Upper lobe of left lung (tissue), 4 donors: ENCODE results near the gene SF3B1.

ENCODE experiments used
- POLR2A ChIP-seq, 4 donors: fragments of 450-650 bp; IDR thresholded peaks; one replicate each; pipeline ENCODE4 v1.5.1; 2016 to 2017; ENCODE audit warnings: antibody characterized with exemption in 4 of 4, mild to moderate bottlenecking in 2 of 4
- POLR2AphosphoS5 ChIP-seq, 2 donors: sonication (generic); formaldehyde crosslinking; IDR thresholded peaks; one replicate each; pipeline ENCODE4 v1.5.1; 2017; ENCODE audit warnings: antibody characterized with exemption in 2 of 2
- TF ChIP-seq, protein P1 (sequence below), 6 experiments: fragments of 450-650 bp in 4 of 6; fragments of 200-600 bp in 2 of 6; sonication (generic) in 2 of 6; IDR thresholded peaks; one replicate each; pipeline ENCODE4 v1.5.1; 2016 to 2019; ENCODE audit warnings: antibody characterized with exemption in 6 of 6

DNA sequence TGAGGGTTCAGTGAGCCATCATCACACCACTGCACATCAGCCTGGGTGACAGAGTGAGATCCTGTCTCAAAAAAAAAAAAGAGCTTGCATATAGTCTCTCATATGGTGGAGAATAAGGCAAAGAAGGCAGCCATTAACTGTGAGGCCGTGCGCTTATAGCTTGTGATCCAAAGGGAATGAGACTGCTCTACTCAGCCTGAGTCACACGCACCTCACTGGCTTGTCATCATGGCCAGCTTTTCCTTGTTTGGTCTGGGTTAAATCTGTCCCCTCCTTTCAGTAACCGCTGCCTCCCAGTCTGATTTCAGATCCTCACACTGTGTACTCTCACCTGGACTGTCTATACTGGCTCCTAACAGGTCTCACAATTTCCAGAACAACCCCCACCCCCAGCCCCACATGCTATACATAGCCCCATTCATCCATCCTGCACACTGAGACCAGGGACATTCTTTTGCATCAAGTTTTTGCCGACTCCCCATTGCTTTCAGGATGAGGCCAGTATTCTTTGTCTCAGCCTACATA is 88.9 kb downstream of the SF3B1 start:
- TF ChIP-seq POLR2A (IDR thresholded peaks at IDR 0.05): no peak
- TF ChIP-seq, protein P1, sequence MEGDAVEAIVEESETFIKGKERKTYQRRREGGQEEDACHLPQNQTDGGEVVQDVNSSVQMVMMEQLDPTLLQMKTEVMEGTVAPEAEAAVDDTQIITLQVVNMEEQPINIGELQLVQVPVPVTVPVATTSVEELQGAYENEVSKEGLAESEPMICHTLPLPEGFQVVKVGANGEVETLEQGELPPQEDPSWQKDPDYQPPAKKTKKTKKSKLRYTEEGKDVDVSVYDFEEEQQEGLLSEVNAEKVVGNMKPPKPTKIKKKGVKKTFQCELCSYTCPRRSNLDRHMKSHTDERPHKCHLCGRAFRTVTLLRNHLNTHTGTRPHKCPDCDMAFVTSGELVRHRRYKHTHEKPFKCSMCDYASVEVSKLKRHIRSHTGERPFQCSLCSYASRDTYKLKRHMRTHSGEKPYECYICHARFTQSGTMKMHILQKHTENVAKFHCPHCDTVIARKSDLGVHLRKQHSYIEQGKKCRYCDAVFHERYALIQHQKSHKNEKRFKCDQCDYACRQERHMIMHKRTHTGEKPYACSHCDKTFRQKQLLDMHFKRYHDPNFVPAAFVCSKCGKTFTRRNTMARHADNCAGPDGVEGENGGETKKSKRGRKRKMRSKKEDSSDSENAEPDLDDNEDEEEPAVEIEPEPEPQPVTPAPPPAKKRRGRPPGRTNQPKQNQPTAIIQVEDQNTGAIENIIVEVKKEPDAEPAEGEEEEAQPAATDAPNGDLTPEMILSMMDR (IDR thresholded peaks at IDR 0.05): no peak
- no peak for TF ChIP-seq POLR2AphosphoS5 (IDR thresholded peaks at IDR 0.05)
